ENCODE data around the gene VPS13D.

VPS13D gene

DNA sequence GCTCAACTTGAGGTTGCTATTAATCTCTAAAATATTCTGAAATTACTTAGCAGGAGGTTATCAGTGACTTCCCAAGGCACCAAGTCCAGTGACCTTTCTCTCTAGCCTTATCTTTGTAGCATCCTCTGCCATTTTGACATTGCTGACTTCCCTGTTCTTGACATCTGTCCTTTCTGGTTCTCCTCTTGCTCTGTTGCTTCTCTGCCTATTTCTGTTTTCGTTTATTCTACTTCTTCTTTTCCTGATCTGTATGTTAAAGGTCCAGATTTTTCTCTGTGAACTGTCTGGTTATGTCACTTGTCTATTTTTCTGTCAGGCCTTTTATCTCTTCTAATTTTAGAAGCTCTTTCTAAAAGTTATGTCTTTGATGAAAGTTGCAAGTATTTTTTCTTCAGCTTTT, 178.8 kb downstream of the VPS13D start:
- H3K36me3 ChIP-seq (ENCODE audit: control insufficient read depth, insufficient read depth, low read length): no peaks in the 10 kb centered on the region
- H3K23ac ChIP-seq (ENCODE audit: low read length): no peak overlapping the region
- no peak overlapping the region for H3K56ac ChIP-seq (ENCODE audit: low read length)
- no peak overlapping the region for H3K4me2 ChIP-seq (ENCODE audit: low read length)
- H2BK5ac ChIP-seq (ENCODE audit: low read length): no peak overlapping the region
- no peaks in the 10 kb centered on the region for H3K27me3 ChIP-seq (ENCODE audit: insufficient read depth, low read length, poor library complexity)
- H2BK120ac ChIP-seq (ENCODE audit: low read depth, low read length): no peak overlapping the region
- no peaks in the 10 kb centered on the region for H3K4me1 ChIP-seq (ENCODE audit: control insufficient read depth, low read depth, low read length)
- no peak overlapping the region for H3K9ac ChIP-seq (ENCODE audit: low read length)
- no peak for DNase-seq
- no peak overlapping the region for H4K8ac ChIP-seq (ENCODE audit: low read depth, low read length)
- H3K79me2 ChIP-seq (ENCODE audit: control insufficient read depth, insufficient read depth, low read length): no peaks in the 10 kb centered on the region
- no peak overlapping the region for H3K4me3 ChIP-seq (ENCODE audit: low read length)
- no peak overlapping the region for H2BK15ac ChIP-seq (replicated peaks; ENCODE audit: low read depth)
- H3K79me1 ChIP-seq (ENCODE audit: low read length): no peaks in the 10 kb centered on the region
- H4K5ac ChIP-seq (ENCODE audit: low read length): no peak overlapping the region
- WGBS (ENCODE audit: extremely low coverage, insufficient coverage, low lambda C conversion rate): no CpG with 5 or more reads among the region's 1 CpG
- H2AK5ac ChIP-seq (ENCODE audit: low read length): no peak overlapping the region
- H3K27ac ChIP-seq (ENCODE audit: low read depth, low read length): no peak overlapping the region
- no peak overlapping the region for H3K18ac ChIP-seq (ENCODE audit: low read length)
- H3K4ac ChIP-seq (ENCODE audit: low read depth, low read length): no peak overlapping the region

DNA sequence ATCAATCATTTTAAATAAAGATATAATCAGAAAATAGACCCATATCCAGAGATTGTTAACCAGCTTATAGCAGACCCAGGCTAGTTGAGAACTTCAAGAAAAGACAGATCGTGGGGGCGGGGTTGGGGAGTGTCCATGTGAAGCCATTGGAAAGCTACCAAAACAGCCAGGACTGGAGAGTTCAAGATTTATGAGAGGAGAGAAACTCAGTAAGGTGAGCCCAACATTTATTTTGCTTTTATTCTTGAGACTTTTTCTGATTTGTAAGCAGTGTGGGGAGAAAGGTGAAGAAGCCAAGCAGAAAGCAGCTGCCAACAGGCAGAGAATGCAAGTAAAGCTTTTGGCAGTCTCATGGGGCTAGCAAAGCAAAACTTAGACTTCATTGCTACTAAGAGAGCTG, 179.9 kb downstream of the VPS13D start:
- H3K4me3 ChIP-seq (ENCODE audit: low read length): no peak overlapping the region
- no peak overlapping the region for H4K8ac ChIP-seq (ENCODE audit: low read depth, low read length)
- H3K4me2 ChIP-seq (ENCODE audit: low read length): no peak overlapping the region
- H2BK15ac ChIP-seq (replicated peaks; ENCODE audit: low read depth): no peak overlapping the region
- no peaks in the 10 kb centered on the region for H3K79me2 ChIP-seq (ENCODE audit: control insufficient read depth, insufficient read depth, low read length)
- no peak overlapping the region for H3K23ac ChIP-seq (ENCODE audit: low read length)
- H3K27ac ChIP-seq (ENCODE audit: low read depth, low read length): no peak overlapping the region
- H2BK5ac ChIP-seq (ENCODE audit: low read length): no peak overlapping the region
- no peak overlapping the region for H3K4ac ChIP-seq (ENCODE audit: low read depth, low read length)
- no peaks in the 10 kb centered on the region for H3K4me1 ChIP-seq (ENCODE audit: control insufficient read depth, low read depth, low read length)
- no peak overlapping the region for H3K9ac ChIP-seq (ENCODE audit: low read length)
- H3K18ac ChIP-seq (ENCODE audit: low read length): no peak overlapping the region
- H3K56ac ChIP-seq (ENCODE audit: low read length): no peak overlapping the region
- H2BK120ac ChIP-seq (ENCODE audit: low read depth, low read length): no peak overlapping the region
- H4K5ac ChIP-seq (ENCODE audit: low read length): no peak overlapping the region
- WGBS (ENCODE audit: extremely low coverage, insufficient coverage, low lambda C conversion rate): no CpG with 5 or more reads among the region's 2 CpGs
- no peaks in the 10 kb centered on the region for H3K36me3 ChIP-seq (ENCODE audit: control insufficient read depth, insufficient read depth, low read length)
- H3K27me3 ChIP-seq (ENCODE audit: insufficient read depth, low read length, poor library complexity): no peaks in the 10 kb centered on the region
- no peak overlapping the region for H2AK5ac ChIP-seq (ENCODE audit: low read length)
- H3K79me1 ChIP-seq (ENCODE audit: low read length): no peaks in the 10 kb centered on the region
- no peak for DNase-seq

DNA sequence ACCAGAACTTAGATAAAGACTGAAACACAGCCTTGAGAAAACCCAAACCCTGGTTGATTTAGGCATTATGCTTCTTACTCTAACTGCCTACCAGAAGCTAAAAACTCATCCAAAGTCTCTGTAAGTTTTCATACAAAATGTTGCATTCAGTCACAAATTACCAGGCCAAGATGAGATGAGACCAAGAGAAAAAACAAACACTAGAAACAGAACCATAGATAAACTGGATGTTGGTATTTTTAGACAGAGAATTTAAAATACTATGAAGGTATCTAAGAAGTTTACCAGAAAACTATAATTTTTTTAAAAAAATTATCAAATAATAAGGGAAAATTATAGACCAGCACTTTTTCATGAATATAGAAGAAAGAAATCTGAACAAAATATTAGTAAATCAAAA, 180.5 kb downstream of the VPS13D start:
- Histone ChIP-seq H2AK5ac (ENCODE audit: low read length) (no peak overlapping the region), H3K23ac (ENCODE audit: low read length) (no peak overlapping the region), H3K56ac (ENCODE audit: low read length) (no peak overlapping the region), H3K36me3 (ENCODE audit: control insufficient read depth, insufficient read depth, low read length) (no peaks in the 10 kb centered on the region), H3K27ac (ENCODE audit: low read depth, low read length) (no peak overlapping the region), H3K79me1 (ENCODE audit: low read length) (no peaks in the 10 kb centered on the region), H2BK120ac (ENCODE audit: low read depth, low read length) (no peak overlapping the region), H3K79me2 (ENCODE audit: control insufficient read depth, insufficient read depth, low read length) (no peaks in the 10 kb centered on the region), H3K4ac (ENCODE audit: low read depth, low read length) (no peak overlapping the region), H4K8ac (ENCODE audit: low read depth, low read length) (no peak overlapping the region), H3K18ac (ENCODE audit: low read length) (no peak overlapping the region), H2BK15ac (replicated peaks; ENCODE audit: low read depth) (no peak overlapping the region), H3K4me2 (ENCODE audit: low read length) (no peak overlapping the region), H3K4me3 (ENCODE audit: low read length) (no peak overlapping the region), H3K4me1 (ENCODE audit: control insufficient read depth, low read depth, low read length) (no peaks in the 10 kb centered on the region), H2BK5ac (ENCODE audit: low read length) (no peak overlapping the region), H4K5ac (ENCODE audit: low read length) (no peak overlapping the region), H3K9ac (ENCODE audit: low read length) (no peak overlapping the region), H3K27me3 (ENCODE audit: insufficient read depth, low read length, poor library complexity) (no peaks in the 10 kb centered on the region)
- no peak for DNase-seq

DNA sequence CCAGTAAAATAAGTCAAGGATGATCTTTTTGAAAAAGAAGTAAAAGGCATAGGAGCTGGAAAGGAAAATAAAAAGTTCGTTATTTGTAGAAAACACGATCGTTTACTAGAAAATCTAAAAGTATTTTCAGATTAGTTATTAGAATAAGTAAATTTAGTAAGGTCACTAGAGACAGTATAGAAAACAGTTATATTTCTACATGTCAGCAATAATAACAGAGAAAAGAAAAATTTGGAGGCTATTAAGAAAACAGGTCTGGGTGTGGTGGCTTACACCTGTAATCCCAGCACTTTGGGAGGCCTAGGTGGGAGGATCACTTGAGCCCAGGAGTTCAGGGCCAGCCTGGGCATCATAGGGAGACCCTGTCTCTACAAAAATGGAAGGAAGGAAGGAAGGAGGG, 181.3 kb downstream of the VPS13D start:
- Histone ChIP-seq H3K4me1 (ENCODE audit: control insufficient read depth, low read depth, low read length) (no peaks in the 10 kb centered on the region), H3K56ac (ENCODE audit: low read length) (no peak overlapping the region), H3K27me3 (ENCODE audit: insufficient read depth, low read length, poor library complexity) (no peaks in the 10 kb centered on the region), H3K79me2 (ENCODE audit: control insufficient read depth, insufficient read depth, low read length) (no peaks in the 10 kb centered on the region), H2BK15ac (replicated peaks; ENCODE audit: low read depth) (no peak overlapping the region), H3K27ac (ENCODE audit: low read depth, low read length) (no peak overlapping the region), H3K79me1 (ENCODE audit: low read length) (no peaks in the 10 kb centered on the region), H3K4me3 (ENCODE audit: low read length) (no peak overlapping the region), H3K36me3 (ENCODE audit: control insufficient read depth, insufficient read depth, low read length) (no peaks in the 10 kb centered on the region), H3K4me2 (ENCODE audit: low read length) (no peak overlapping the region), H3K4ac (ENCODE audit: low read depth, low read length) (no peak overlapping the region), H3K23ac (ENCODE audit: low read length) (no peak overlapping the region), H2BK5ac (ENCODE audit: low read length) (no peak overlapping the region), H4K5ac (ENCODE audit: low read length) (no peak overlapping the region), H2AK5ac (ENCODE audit: low read length) (no peak overlapping the region), H3K9ac (ENCODE audit: low read length) (no peak overlapping the region), H3K18ac (ENCODE audit: low read length) (no peak overlapping the region), H2BK120ac (ENCODE audit: low read depth, low read length) (no peak overlapping the region), H4K8ac (ENCODE audit: low read depth, low read length) (no peak overlapping the region)
- 100% methylated on average over 2 of the region's 3 CpGs for WGBS (ENCODE audit: extremely low coverage, insufficient coverage, low lambda C conversion rate)
- DNase-seq: no peak

DNA sequence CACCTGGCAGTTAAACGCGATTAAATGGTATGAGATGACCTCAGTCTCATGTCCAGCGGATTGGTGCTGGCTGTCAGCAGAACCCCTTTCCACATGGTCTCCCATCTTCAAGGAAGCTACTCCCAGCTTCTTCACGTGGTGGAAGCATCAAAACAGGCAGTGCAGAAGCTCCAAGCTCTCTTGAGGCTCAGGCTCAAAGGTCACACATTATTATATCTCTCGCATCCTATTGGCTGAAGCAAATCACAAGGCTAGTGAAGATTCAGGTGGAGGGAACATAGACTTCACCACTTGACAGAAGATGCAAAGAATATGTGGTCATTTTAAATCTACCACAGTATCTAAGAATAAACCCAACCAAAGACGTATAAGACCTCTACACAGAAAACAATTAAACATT, 181.9 kb downstream of the VPS13D start:
- no peaks in the 10 kb centered on the region for H3K79me2 ChIP-seq (ENCODE audit: control insufficient read depth, insufficient read depth, low read length)
- no peak for DNase-seq
- WGBS (ENCODE audit: extremely low coverage, insufficient coverage, low lambda C conversion rate): no CpG with 5 or more reads among the region's 6 CpGs

DNA sequence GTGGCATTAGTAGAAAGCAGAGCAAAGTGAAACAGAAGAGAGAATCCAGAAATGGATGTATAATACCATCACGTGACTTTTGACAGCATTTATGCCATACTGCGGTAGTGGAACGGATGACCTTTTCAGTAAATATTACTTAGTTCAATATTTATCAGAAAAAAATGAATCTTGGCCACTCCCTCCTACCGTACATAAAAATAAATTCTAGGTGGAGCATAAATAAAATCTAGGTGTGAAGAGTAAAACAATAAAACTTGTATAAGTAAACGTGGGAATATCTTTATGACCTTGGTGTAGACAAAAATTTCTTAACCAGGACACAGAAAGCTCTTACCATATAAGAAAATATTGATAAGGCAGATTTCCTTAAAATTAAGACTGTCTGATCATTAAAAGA, 182.6 kb downstream of the VPS13D start:
- Histone ChIP-seq H3K4ac (ENCODE audit: low read depth, low read length) (no peak overlapping the region), H3K23ac (ENCODE audit: low read length) (no peak overlapping the region), H3K27me3 (ENCODE audit: insufficient read depth, low read length, poor library complexity) (no peaks in the 10 kb centered on the region), H3K4me1 (ENCODE audit: control insufficient read depth, low read depth, low read length) (no peaks in the 10 kb centered on the region), H2BK5ac (ENCODE audit: low read length) (no peak overlapping the region), H4K8ac (ENCODE audit: low read depth, low read length) (no peak overlapping the region), H2BK120ac (ENCODE audit: low read depth, low read length) (no peak overlapping the region), H3K4me3 (ENCODE audit: low read length) (no peak overlapping the region), H3K79me2 (ENCODE audit: control insufficient read depth, insufficient read depth, low read length) (no peaks in the 10 kb centered on the region), H3K18ac (ENCODE audit: low read length) (no peak overlapping the region), H3K9ac (ENCODE audit: low read length) (no peak overlapping the region), H3K79me1 (ENCODE audit: low read length) (no peaks in the 10 kb centered on the region), H3K56ac (ENCODE audit: low read length) (no peak overlapping the region), H2AK5ac (ENCODE audit: low read length) (no peak overlapping the region), H3K27ac (ENCODE audit: low read depth, low read length) (no peak overlapping the region), H2BK15ac (replicated peaks; ENCODE audit: low read depth) (no peak overlapping the region), H3K36me3 (ENCODE audit: control insufficient read depth, insufficient read depth, low read length) (peaks cover 3% of the 10 kb centered on the region), H3K4me2 (ENCODE audit: low read length) (no peak overlapping the region), H4K5ac (ENCODE audit: low read length) (no peak overlapping the region)
- DNase-seq: no peak
- no CpG with 5 or more reads among the region's 5 CpGs for WGBS (ENCODE audit: extremely low coverage, insufficient coverage, low lambda C conversion rate)

More for the DNA sequence above, 181.9 kb downstream of the VPS13D start:
- Histone ChIP-seq H3K4me3 (ENCODE audit: low read length) (no peak overlapping the region), H3K23ac (ENCODE audit: low read length) (no peak overlapping the region), H2BK120ac (ENCODE audit: low read depth, low read length) (no peak overlapping the region), H2BK5ac (ENCODE audit: low read length) (no peak overlapping the region), H4K8ac (ENCODE audit: low read depth, low read length) (no peak overlapping the region), H3K27ac (ENCODE audit: low read depth, low read length) (no peak overlapping the region), H3K18ac (ENCODE audit: low read length) (no peak overlapping the region), H2AK5ac (ENCODE audit: low read length) (no peak overlapping the region), H4K5ac (ENCODE audit: low read length) (no peak overlapping the region), H3K56ac (ENCODE audit: low read length) (no peak overlapping the region), H3K36me3 (ENCODE audit: control insufficient read depth, insufficient read depth, low read length) (no peaks in the 10 kb centered on the region), H2BK15ac (replicated peaks; ENCODE audit: low read depth) (no peak overlapping the region), H3K4me1 (ENCODE audit: control insufficient read depth, low read depth, low read length) (no peaks in the 10 kb centered on the region), H3K4ac (ENCODE audit: low read depth, low read length) (no peak overlapping the region), H3K9ac (ENCODE audit: low read length) (no peak overlapping the region), H3K4me2 (ENCODE audit: low read length) (no peak overlapping the region), H3K79me1 (ENCODE audit: low read length) (no peaks in the 10 kb centered on the region), H3K27me3 (ENCODE audit: insufficient read depth, low read length, poor library complexity) (no peaks in the 10 kb centered on the region)
